Activated CD4-positive, CD25-positive, alpha-beta regulatory T cell treated with anti-CD3 and anti-CD28 coated beads, Interleukin-2, amount 50 U/mL, for 16 hours (primary cell): ENCODE data around the gene SLC38A2.
A peak's percentile ranks its signal among the peaks of the same experiment; 100 is the strongest.

Experiments
- DNase-seq: peaks from one replicate; pipeline ENCODE4 v3.0.0-alpha.2; 2020; ENCODE audit warnings: low read depth, low spot score

Gene SLC38A2

GRCh38 chr12:46395388-46395787 lies 22.8 kb upstream of the SLC38A2 start:
- DNase-seq, result no peak

GRCh38 chr12:46391630-46392029 lies 19.1 kb upstream of the SLC38A2 start:
- DNase-seq, result no peak

GRCh38 chr12:46390881-46391280 lies 18.3 kb upstream of the SLC38A2 start:
- no peak for DNase-seq

- DNase-seq, result no peak
Observed at GRCh38 chr12:46390304-46390703, 17.7 kb upstream of the SLC38A2 start.

GRCh38 chr12:46389031-46389616 lies 16.6 kb upstream of the SLC38A2 start:
- no peak for DNase-seq

GRCh38 chr12:46388427-46389021 lies 16.0 kb upstream of the SLC38A2 start:
- DNase-seq, result no peak

GRCh38 chr12:46387670-46388069 lies 15.1 kb upstream of the SLC38A2 start:
- no peak for DNase-seq

GRCh38 chr12:46386877-46387629 lies 14.5 kb upstream of the SLC38A2 start:
- DNase-seq, result no peak

- DNase-seq, result no peak
Observed at GRCh38 chr12:46386360-46386867, 13.8 kb upstream of the SLC38A2 start.

- no peak for DNase-seq
Observed at GRCh38 chr12:46385438-46385837, 12.9 kb upstream of the SLC38A2 start.

GRCh38 chr12:46384451-46385309 lies 12.1 kb upstream of the SLC38A2 start:
- DNase-seq, result no peak

- peak; percentile 31 for DNase-seq
Observed at GRCh38 chr12:46383654-46384450, 11.3 kb upstream of the SLC38A2 start.

- peak; percentile 83 for DNase-seq
Observed at GRCh38 chr12:46382964-46383653, 10.5 kb upstream of the SLC38A2 start.

GRCh38 chr12:46382408-46382963 lies 9.9 kb upstream of the SLC38A2 start:
- no peak for DNase-seq

- no peak for DNase-seq
Observed at GRCh38 chr12:46380881-46381280, 8.3 kb upstream of the SLC38A2 start.

GRCh38 chr12:46380022-46380796 lies 7.6 kb upstream of the SLC38A2 start:
- DNase-seq, result no peak

- no peak for DNase-seq
Observed at GRCh38 chr12:46379352-46379751, 6.8 kb upstream of the SLC38A2 start.

- DNase-seq, result no peak
Observed at GRCh38 chr12:46378530-46378929, 6.0 kb upstream of the SLC38A2 start.

- DNase-seq, result no peak
Observed at GRCh38 chr12:46377678-46378077, 5.1 kb upstream of the SLC38A2 start.
